ENCODE measurements around the gene DLEU7.

Gene DLEU7

GRCh38 chr13:50843257-50844083, at the start of gene DLEU7:
TSS of gene DLEU7 (minus strand) at chr13:50843692. CDS start at chr13:50843646, 46 bp downstream.
- no peak for FAIRE-seq

- no peak for FAIRE-seq
Measured at GRCh38 chr13:50892210-50892944, 48.9 kb upstream of the DLEU7 start.

- FAIRE-seq, result no peak
Measured at GRCh38 chr13:50891206-50891605, 47.7 kb upstream of the DLEU7 start.

- FAIRE-seq, result no peak
Measured at GRCh38 chr13:50889317-50889716, 45.8 kb upstream of the DLEU7 start.

- FAIRE-seq, result no peak
Measured at GRCh38 chr13:50888362-50888761, 44.9 kb upstream of the DLEU7 start.

GRCh38 chr13:50887151-50887550, 43.7 kb upstream of the DLEU7 start:
- FAIRE-seq, result no peak

GRCh38 chr13:50884265-50884664, 40.8 kb upstream of the DLEU7 start:
- no peak for FAIRE-seq

GRCh38 chr13:50883728-50884127, 40.2 kb upstream of the DLEU7 start:
- no peak for FAIRE-seq

- no peak for FAIRE-seq
Measured at GRCh38 chr13:50882816-50883435, 39.4 kb upstream of the DLEU7 start.

- FAIRE-seq, result no peak
Measured at GRCh38 chr13:50873991-50874390, 30.5 kb upstream of the DLEU7 start.

- no peak for FAIRE-seq
Measured at GRCh38 chr13:50873467-50873866, 30.0 kb upstream of the DLEU7 start.

GRCh38 chr13:50871405-50871804, 27.9 kb upstream of the DLEU7 start:
- FAIRE-seq, result no peak

- no peak for FAIRE-seq
Measured at GRCh38 chr13:50867637-50867945, 24.1 kb upstream of the DLEU7 start.

GRCh38 chr13:50866817-50867636, 23.5 kb upstream of the DLEU7 start:
- FAIRE-seq, result no peak

- FAIRE-seq, result no peak
Measured at GRCh38 chr13:50864492-50864891, 21.0 kb upstream of the DLEU7 start.

GRCh38 chr13:50855681-50856080, 12.2 kb upstream of the DLEU7 start:
- no peak for FAIRE-seq

- FAIRE-seq, result no peak
Measured at GRCh38 chr13:50850445-50850844, 7.0 kb upstream of the DLEU7 start.

GRCh38 chr13:50847501-50847900, 4.0 kb upstream of the DLEU7 start:
- no peak for FAIRE-seq

- FAIRE-seq, result no peak
Measured at GRCh38 chr13:50846861-50847475, 3.5 kb upstream of the DLEU7 start.

GRCh38 chr13:50845211-50845610, 1.7 kb upstream of the DLEU7 start:
- no peak for FAIRE-seq

- FAIRE-seq, result no peak
Measured at GRCh38 chr13:50844084-50844875, 788 bp upstream of the DLEU7 start.

- FAIRE-seq, result no peak
Measured at GRCh38 chr13:50842990-50843256, 569 bp downstream of the DLEU7 start.

Data from endometrium (tissue), 2 donors.